DMS153 treated with DMSO at 0.1 percent for 48 hours (cell line): ENCODE data around the gene AOAH.
"Not testable (repeated sequence)": the region's sequence is repeated elsewhere in the genome, so short reads cannot be mapped to it uniquely, and the experiment has no call there.

ENCODE experiments used
- DNase-seq: peaks from one replicate; lab custom pipeline; 2025; ENCODE audit not compliant: unreplicated experiment; lab: John Stamatoyannopoulos, UW

The AOAH gene

DNA sequence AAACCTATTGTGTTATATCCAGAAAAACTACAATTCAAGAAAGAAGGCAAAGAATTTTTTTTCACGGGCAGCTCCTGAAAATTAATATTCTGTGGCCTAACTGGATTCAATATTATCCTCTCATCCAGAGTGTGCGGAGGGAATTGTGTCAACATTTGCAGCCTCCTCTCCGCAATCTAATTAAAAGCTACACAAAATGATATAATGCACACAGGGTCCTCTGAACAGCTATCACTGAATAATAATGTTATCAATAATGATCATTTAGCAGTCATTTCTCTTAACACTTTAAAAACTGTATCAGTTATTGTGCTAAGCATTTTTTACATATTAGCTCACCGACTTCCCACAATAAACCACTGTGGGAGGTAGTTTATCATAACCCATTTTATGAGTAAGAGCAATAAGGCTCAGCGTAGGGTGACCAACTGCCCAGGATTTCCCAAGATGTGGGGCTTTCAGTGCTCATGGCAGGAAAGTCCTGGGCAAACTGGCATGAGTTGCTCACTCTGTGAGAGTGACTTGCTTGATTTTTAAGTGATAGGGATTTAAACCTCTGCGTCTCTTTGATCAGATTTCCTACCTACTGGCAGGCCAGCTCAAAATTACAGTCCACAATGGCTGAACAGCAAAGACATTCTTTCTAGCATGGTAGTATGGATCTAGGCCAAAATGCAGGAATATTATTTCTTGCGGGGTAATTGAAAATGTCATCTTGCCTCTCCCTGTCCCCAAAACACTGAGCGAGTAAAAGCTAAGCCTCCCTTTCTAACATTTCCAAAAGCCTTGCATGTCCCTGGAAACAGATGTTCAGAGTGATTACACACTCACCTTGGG, 65.7 kb downstream of the AOAH start:
- no peak for DNase-seq

DNA sequence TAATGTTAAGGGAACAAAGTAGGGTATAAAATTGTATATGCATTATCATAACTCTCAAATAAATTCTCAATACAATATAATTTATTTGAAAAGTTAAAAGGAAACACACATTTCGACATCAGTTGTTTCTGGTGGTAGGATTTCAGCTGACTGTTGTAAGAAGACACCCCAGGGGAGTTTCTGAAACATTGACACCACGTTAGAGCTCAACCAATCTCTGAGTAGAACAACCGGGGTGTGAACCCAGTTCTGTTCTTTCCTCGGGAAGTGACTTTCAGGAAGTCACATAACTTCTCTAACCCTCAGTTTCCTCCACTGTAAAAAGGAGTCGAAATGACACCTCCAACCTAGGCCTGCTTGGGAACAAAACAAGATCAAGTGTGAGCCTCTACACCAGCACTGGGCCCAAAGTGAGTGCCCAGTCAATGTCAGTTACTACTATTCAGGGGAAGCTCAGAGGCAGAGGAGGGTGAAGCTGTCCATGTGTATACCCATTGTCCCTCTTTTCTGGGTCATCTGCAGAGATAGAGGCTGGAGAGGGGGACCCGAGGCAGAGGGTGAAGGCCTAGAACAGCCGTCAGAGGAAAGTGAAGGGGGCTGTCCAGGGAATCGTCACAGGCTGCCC, 67.1 kb downstream of the AOAH start:
- no peak for DNase-seq

DNA sequence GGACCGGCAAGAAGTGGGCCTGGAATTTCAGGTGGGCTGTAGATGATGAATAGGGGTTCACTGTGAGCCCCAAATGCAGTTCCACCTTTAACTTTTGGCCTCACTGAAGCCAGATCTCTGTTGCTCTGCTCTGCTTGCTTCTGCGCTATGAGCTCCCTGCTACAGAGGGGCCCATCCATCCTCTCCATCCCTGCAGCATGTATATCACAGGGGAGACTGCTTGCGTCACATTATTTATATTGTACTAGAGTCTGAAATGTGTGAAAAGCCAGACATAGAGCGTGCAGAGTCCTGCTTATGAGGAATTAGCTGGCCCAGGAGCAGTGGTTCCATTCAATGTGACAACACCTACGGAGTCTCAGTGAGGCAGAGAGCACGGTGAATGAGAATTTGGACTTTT, 69.9 kb downstream of the AOAH start:
- no peak for DNase-seq

DNA sequence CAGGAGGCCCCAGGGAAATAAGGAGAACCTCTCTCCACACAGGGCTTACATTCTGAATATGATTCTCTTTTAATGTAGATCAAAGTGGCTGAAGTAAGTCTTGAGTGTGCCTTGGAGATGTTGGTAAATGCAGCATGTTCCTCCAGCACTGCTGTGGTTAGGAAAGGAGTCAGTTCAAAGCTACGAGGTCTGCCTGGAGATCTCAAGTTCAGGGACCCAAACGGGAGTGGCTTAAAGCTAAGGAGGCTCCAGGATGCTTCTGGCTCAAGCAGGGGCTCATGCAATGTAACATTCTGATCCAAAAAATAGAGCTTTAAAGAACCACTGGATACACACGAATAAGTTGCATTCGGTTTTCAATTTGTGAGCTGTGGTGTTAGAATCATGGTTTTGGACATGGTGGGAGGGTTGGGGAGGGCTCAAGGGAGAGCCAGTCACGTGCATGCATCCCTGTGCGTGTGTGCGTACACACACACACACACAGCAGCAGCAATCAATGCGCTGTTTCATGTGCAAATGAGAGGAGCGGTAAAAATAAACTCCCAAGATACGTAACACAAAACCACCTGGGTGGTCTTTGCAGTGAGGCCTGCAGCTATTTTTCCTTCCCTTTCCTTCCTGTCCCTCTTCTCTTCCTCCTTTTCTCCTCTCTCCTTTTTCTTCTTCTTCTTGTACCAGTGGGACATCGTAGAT, 70.5 kb downstream of the AOAH start:
- no peak for DNase-seq

DNA sequence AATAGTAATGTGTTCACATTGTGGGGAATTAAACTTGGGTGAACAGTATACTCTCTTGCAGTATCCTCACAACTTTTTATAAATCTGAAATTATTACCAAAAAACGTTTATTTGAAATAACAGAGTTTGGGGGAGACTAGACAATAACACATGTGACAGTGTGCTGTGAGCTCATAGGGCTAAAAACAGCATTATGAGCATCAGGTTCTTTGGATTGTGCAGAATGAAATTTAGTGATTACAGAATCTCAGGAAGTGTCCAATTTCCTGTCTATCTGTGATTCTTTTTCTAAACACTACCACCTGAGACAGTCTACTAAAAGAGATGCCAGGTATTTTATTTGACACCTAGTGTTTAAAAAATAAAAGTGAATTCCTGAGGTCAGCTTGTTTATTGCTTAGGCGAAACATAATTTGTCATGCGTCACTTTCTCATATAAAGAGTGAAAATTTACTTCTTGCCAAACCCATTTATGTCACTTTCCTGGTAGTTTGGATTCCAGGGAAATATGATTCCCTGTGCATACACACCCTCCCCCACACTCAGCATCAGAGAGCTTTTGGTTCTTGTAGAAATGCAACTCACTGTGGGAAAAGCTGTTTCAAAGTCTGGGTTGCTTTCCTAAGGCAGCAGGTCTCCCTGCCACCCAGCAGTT, 71.2 kb downstream of the AOAH start:
- DNase-seq, result no peak

DNA sequence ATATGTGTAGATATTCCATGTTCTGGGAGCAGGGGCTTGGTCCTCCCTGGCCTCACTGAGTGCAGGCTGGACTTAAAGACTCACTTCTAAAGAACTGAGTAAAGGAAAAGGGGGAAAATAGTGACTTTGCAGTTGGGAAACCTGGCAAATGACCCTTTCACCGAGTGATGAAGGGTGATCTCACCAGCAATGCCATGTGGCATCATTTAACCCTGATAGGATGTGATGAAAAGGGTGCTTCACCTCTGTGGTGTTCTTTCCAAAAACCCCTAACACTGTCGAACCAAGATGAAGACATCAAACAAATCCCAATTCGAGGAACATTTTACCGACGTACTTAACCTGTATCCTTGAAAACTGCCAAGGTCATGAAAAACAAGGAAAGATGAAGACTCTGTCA, 71.9 kb downstream of the AOAH start:
- DNase-seq, result no peak

DNA sequence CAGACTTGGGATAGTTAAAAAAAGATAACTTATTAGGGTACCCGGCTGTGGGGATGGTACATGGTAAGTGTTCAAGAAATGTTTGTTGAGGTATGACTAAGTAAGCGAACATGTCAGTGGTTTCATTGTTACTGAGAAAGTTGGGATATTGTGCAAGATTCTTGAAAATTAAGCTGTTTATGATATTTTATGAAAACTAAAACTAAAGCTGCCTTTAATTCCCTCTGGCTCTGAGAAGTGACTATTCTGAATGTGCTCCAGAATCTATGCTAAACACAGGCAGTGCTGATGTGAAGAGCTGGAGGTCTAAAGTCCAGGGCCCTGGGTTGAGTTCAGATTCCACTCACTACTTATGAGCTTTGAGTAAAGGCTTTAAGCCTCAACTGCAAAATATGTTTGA, 72.9 kb downstream of the AOAH start:
- DNase-seq, result no peak

DNA sequence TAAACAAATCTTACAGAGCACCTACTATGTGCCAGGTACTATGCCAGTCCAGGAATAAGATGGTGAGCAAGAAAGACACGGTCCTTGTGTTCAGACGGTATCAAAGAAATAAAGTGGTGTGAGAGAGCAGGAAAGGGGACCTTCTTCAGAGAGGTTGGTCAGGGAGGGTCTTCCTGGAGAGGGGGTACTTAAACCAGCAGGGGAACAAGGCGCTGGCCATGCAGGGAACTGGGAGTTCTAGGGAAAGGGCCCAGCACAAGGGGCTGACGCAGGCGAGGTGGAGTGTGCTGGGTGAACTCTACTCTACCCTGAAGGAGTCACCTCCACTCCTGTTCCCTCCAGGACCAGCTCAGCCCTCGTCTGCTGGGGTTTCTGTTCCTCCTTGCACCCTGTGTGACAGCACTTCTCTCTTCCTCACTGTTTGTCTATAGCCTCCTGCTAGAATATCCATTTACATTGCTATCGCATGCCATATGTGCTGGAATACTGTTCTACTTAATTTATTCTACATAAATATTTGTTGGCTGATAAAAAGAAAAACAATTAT, 73.5 kb downstream of the AOAH start:
- DNase-seq, result no peak

DNA sequence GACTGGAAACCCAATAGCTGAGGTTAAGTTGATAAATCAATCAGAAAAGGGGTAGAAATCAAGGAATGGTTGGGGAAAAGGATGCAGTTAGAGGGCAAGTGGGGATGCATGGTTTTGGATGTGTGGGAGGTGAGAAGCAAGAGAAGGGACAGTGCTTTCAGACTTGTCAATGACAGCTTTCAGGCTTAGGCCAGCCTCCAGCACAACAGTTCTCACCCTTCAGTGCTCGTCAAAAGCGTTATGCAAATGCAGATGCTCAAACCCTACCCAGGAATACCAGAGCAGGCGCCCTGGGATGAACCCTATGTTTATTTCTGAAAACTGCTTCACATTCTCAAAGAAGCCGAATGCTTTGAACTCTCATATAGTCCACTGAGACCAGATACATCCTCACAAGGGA, 74.0 kb downstream of the AOAH start:
- no peak for DNase-seq

DNA sequence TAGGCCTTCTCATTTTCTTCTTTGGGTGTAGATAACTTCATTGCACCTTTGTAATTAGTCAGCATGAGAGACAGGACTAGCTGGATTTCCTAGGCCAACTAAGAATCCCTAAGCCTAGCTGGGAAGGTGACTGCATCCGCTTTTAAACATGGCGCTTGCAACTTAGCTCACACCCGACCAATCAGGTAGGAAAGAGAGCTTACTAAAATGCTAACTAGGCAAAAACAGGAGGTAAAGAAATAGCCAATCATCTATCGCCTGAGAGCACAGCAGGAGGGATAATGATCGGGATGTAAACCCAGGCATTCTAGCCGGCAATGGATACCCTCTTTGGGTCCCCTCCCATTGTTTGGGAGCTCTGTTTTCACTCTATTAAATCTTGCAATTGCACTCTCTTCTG, 75.0 kb downstream of the AOAH start:
- DNase-seq, result not testable (repeated sequence)

DNA sequence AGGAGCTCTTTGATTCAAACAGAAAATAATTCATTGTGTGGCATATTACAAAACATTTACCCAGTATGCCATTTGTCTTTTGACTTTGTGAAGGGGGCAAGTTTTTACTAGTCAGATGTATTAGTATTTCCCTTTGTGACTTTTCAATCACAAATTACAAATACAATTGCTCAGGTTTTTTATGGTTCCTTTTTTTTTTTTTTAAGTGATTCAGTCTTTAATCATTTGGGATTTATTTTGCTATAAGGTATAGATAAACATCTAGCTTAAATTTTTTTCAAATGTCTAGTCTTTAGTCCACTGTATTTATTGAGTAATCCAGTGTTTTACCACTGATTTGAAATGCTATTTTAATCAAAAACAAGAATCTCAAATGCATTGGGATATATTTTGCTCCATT, 75.9 kb downstream of the AOAH start:
- DNase-seq, result no peak

DNA sequence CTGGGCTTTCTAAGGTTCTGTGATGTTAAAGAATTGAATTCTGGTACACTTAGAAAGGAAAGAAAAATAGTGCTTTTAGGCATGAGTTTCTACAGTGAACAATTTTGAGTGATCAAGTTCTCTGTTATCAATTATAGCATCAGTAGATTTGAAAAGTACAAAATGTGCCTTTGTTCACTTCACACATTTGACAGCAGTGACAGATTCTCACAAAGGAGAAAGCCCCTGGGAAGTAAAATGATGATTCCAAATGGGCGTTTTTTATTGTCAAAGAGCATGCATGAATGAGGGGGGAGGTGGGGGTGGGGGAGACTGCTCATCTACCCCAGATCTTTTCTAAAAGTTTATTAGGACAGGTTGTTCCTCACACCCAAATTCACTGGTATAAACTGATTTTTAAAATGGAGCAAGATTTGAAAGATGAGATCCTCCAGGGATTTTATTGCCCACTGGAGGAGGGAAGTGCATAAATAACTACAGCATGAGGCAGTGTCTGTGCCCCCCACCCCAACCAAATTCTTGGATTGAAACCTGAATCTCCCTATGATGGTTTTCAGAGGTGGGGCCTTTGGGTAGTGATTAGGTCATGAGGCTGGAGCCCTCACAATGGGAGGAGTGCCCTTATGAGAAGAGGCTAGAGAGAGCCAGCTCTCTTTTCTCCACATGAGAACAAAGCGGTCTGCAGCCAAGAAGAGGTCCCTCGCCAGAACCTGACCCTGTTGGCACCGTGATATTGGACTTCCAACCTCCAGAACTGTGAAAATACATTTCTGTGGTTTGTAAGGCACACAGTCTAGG, 79.5 kb downstream of the AOAH start:
- no peak for DNase-seq

DNA sequence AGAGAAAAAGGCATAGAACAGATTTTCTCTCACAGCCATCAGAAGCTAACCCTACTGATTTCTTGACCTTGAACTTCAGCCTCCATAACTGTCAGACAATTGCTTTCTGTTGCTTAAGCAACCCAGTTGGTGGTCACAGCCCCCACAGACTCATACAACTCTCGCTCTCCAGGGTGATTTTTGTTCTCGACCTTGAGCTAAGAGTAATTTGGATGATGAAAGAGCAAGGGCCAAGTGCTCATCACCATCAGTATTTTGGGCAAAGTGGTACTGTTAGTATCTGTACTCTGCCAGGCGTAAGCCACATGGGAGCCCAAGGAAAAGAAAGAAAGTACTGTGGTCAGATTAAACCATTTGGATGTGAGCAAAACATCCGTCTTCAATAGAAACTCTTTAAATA, 81.9 kb downstream of the AOAH start:
- no peak for DNase-seq

DNA sequence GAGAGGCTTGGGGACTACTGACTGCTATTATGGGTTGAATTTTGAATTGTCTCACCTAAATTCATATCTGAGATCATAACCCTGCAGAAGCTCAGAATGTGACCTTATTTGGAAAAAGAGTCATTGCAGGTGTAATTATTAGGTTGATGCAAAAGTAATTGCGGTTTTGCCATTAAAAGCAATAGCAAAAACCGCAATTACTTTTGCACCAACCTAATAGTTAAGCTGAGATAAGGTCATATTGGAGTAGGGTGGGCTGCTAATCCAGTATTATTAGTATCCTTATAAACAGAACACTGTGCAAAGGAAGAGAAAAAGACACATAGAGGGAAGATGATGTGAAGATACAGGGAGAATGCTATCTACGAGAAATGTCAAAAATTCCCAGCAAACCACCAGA, 82.3 kb downstream of the AOAH start:
- no peak for DNase-seq

DNA sequence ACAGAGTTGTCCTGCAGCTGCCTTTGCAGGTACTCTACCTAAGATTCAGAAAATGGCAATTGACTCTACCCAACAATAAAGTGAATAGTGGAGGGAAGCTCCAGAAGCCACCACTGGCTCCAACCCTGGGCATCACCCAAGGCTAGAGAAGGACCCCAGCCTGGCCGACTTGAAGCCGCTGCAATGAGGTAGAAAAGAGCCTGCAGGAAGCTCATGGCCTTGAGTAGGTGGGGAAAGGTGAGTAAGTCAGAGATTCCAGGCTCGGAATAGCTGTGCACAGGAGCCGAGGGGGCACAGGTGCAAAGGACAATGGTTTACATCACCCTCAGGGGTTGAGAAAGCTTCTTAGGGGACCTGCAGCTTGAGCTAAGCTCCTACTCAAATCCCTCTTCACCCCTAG, 83.6 kb downstream of the AOAH start:
- DNase-seq, result no peak

DNA sequence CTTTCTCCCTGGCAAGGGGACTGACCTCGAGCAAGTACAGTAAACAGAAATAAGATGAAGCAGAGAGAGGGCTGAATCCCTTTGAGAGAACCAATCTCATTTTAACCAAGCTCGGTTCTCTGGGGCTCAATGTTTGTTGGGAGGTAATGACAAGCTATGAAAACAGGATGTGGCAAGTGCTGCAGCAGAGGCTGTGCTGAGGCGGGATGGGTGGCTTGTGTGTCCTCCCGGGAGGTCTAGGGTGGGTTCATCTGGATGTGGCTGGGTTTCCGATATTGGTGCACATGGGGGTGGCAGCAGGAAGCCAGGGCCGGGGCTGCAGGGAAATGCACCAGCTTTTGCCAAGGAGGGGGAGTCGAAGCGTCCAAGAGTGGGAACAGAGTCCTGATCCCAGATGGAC, 84.5 kb downstream of the AOAH start:
- no peak for DNase-seq

DNA sequence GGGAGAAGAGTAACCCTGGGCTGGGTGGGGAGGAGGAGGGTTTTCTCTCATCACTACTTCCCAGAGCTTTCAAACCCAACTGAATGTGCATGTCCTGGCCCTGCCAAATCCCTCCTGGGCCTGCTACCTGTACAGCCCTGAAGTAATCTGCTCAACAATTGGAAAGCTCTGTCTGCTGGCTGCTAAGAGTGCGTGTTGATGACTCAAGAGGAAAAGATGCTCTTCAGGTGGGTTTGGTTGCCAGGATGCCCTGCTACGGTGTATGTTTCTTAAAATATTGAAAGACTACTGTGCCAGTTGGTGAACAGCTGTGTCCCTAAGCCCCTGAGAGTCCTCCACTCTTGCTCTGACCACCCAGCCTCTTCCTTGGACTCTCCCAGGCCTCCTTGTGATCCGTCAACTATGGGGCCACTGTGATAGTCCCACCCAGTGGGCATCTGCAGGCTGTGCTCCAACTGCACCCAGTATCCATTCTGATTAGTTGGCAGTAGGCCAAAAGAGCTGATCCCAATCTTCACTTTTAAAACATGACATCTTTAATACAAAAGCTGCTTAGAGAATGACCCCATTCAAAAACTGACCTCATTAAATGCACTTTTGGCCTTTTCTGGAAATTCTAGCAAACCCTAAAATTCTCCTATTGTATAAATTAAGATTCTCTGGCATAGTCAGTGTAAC, 85.6 kb downstream of the AOAH start:
- DNase-seq, result no peak

DNA sequence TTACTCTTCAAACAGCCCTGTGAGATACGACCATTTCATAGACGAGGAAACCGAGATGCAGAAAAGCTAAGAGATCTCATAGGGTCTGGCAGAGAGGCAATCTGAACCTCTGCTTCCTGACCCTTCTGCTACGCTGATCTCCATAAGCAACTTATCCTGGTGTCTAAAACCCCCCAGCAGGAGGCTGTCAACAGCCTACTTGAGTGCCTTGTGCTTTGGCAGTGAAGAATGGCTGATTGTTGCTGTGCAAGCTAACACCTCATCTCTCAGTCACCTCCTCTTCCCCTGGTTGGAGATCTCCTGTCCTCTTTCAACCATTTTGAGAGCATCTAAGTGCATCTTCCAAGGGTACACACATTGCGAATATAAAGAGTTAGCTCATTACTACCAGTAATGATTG, 86.2 kb downstream of the AOAH start:
- no peak for DNase-seq

DNA sequence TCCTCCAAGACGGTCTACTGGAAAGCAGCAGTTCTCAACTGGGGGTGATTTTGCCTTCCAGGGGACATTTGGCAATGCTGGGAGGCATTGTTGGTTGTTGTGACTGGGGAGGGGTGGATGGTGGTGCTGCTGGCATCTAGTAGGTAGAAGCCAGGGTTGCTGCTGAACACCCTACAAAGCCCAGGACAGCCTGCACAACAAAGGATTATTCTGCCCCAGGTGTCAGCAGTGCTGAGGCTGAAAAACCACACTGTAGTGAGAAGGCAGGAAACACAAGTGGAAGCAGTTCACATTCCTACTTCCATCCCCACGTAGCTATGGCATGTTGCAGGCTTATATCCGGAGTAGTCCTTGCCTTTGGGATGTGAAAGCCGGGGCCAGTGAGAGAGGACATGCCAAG, 86.9 kb downstream of the AOAH start:
- DNase-seq, result no peak

DNA sequence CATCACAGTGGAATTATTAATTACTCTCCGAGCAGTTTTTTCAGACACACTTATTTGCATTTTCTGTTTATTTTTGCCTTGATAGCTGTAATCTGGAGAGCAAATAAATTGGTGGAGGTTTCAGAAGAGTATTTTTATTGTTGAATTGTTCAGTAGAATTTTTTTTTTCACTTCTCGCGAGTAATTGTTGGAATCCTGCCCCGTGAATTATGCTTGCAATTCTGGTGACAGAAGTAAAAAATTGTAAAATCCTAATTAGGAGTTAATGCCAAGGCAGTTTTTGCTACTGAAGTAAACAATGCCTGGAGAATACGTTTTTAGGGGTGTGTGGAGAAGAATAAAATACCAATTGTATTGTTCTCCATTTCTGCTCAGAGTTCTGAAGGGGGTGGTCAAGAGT, 88.2 kb downstream of the AOAH start:
- DNase-seq, result no peak
